NCI-H2196 (cell line): ENCODE measurements around the gene DEPDC1.
"Not testable (repeated sequence)": the region's sequence is repeated elsewhere in the genome, so short reads cannot be mapped to it uniquely, and the experiment has no call there.

ENCODE experiments used
- DNase-seq: peaks from one replicate; lab custom pipeline; 2025; ENCODE audit not compliant: unreplicated experiment; lab: John Stamatoyannopoulos, UW

Gene DEPDC1, protein sequence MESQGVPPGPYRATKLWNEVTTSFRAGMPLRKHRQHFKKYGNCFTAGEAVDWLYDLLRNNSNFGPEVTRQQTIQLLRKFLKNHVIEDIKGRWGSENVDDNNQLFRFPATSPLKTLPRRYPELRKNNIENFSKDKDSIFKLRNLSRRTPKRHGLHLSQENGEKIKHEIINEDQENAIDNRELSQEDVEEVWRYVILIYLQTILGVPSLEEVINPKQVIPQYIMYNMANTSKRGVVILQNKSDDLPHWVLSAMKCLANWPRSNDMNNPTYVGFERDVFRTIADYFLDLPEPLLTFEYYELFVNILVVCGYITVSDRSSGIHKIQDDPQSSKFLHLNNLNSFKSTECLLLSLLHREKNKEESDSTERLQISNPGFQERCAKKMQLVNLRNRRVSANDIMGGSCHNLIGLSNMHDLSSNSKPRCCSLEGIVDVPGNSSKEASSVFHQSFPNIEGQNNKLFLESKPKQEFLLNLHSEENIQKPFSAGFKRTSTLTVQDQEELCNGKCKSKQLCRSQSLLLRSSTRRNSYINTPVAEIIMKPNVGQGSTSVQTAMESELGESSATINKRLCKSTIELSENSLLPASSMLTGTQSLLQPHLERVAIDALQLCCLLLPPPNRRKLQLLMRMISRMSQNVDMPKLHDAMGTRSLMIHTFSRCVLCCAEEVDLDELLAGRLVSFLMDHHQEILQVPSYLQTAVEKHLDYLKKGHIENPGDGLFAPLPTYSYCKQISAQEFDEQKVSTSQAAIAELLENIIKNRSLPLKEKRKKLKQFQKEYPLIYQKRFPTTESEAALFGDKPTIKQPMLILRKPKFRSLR

GRCh38 chr1:68496680-68497357 is at the start of gene DEPDC1:
DEPDC1 (minus strand) TSS chr1:68497082; CDS start chr1:68496999, 83 bp downstream.
- DNase-seq: peak; percentile 93

- no peak for DNase-seq
Measured at GRCh38 chr1:68544651-68545050, 47.8 kb upstream of the DEPDC1 start.

GRCh38 chr1:68542586-68542985 is 45.7 kb upstream of the DEPDC1 start:
- no peak for DNase-seq

DNA sequence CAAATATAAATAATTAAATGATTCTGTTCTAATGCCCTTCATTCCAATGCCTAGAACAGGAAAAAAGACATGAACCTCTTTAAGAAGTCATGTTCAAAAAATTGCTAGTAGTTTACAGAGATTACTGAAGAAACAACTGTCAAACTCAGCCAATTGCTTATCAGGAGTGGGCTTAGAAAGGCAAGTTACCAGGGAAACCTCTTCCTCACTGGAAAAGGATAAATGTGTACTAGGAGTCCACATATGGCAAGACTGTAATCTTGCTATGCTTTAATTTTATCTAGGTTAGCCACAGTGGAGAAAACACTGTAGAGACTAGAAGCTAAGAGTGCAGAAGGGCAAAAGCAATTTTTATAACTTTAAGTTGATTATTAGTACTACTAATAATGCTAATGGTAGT is 42.1 kb upstream of the DEPDC1 start:
- no peak for DNase-seq

- DNase-seq: no peak
Measured at GRCh38 chr1:68528243-68528642, 31.4 kb upstream of the DEPDC1 start.

- DNase-seq: no peak
Measured at GRCh38 chr1:68525781-68526180, 28.9 kb upstream of the DEPDC1 start.

- DNase-seq: no peak
Measured at GRCh38 chr1:68521286-68521685, 24.4 kb upstream of the DEPDC1 start.

GRCh38 chr1:68516066-68516465 is 19.2 kb upstream of the DEPDC1 start:
- DNase-seq: no peak

GRCh38 chr1:68511254-68511653 is 14.4 kb upstream of the DEPDC1 start:
- no peak for DNase-seq

DNA sequence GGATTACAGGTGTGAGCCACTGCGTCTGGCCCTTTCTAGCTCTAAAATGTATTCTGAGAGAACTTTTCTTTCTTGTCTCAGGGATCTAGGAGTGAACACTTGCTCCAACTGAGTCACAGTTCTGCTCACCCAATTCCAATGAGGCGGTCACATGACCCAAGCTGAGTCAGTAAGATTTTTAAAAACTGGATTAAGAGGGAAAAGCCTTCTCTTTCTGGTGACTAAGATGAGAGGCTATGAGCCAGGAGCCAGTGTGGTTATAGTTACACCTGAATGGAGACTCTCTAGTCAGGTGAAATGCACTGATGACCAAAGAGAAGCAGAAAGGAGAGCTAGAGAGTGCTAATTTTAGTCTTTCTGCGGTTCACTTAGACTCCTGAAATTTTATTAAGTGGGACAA is 9.5 kb upstream of the DEPDC1 start:
- DNase-seq: no peak

DNA sequence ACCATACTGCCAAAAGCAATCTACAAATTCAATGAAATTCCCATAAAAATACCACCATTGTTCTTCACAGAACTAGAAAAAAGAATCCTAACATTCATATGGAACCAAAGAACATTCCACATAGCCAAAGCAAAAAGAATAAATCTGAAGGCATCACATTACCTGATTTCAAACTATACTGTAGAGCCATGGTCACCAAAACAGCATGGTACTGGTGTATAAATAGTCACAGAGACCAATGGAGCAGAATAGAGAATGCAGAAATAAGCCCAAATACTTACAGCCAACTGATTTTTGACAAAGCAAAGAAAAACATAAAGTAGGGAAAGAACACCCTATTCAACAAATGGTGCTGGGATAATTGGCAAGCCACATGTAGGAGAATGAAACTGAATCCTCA is 6.2 kb upstream of the DEPDC1 start:
- DNase-seq: no peak

DNA sequence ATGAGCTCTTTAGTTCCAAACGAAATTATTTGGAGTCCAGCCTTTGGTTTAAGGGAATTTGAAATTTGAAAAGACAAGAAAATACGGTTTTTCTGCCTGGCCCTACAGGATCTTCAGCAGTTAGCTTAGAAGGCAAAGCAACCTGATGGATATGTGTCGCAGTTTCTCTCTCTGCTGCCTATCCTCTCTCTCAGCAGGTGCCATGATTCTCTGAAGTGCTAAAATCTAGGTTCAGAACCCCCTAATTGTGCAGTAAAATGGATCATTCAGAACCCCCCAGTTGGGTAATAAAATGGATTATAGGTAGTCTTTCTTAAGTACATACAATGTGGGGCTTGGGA is 446 bp upstream of the DEPDC1 start:
- no peak for DNase-seq

DNA sequence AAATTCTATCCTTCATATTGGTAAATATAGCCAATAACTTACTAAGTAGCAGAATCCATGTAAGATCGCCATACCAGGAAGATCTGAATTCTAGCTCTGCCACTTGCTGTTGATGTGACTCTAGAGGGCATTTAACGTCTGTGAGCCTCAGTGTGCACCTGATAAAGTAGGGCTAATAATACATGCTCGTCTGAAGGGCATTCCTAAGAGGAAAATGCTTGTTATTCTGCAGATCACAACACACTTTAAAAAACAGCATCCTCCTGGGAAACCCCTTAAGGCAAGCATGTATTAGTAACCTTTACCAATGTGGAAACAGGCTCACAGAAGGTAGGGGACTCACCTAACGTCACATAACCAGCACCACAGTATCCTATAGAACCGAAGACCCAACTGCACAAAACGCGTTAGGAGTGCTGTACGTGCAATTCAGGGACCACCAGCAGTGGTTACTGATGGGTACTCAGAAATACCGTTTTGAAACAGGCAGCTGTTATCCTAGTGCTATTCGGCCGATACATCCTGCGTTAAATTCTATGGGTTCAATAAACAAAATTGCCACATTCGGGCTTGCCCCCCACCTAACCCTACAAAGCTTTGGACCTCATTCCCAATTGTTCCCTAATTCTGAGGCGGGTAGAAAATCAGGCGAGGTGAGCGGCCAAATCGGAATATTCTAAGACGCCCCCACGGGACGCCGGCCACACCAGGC is 758 bp downstream of the DEPDC1 start:
- DNase-seq: no peak

GRCh38 chr1:68495532-68495931 is 1.4 kb downstream of the DEPDC1 start:
- DNase-seq: no peak

DNA sequence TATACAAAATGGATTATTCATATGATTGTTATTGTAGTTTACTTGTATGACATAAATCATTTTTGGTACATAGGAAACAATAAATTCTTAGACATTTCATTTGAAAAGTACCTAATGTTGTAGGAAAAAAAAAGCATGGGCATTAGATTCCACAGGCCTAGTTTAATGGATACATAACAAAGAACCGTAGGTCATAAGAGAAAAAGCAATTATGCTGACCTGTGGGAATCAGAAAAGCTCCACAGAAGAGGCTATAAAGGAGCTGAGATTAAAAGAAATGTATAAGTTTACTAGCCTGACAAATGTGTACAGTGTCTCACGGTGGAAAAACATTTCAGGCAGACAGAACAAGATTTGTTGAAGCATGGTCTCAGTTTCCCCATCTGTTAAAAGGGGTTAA is 3.7 kb downstream of the DEPDC1 start:
- DNase-seq: no peak

DNA sequence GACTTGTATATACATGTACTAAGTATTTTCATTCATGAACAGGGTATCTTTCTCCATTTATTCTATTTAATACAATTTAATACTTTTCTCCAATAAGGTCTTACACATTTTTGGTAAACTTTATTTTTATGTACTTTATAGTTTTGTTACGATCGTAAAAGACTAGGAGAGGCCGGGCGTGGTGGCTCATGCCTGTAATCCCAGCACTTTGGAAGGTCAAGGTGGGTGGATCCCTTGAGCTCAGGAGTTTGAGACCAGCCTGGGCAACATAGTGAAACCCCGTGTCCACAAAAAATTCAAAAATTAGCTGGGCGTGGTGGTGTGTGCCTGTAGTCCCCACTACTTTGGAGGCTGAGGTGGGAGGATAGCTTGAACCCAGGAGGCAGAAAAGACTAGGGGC is 4.6 kb downstream of the DEPDC1 start:
- DNase-seq: not testable (repeated sequence)

DNA sequence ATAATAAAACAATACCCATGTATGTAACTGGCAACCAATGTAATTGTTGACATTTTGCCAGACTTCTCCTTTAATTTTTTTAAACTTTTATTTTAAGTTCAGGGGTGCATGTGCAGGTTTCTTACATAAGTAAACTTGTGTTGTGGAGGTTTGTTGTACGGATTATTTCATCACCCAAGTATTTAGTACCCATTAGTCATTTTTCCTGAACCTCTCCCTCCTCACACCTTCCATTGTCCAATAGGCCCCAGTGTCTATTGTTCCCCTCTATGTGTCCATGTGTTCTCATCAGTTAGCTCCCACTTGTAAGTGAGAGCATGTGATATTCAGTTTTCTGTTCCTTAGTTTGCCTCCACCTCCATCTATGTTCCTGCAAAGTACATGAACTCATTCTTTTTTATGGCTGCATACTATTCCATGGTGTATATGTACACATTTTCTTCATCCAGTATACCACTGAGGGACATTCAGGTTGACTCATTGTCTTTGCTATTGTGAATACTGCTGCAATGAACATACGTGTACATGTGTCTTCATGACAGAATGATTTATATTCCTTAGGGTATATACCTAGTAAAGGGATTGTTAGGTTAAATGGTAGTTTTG is 6.7 kb downstream of the DEPDC1 start:
- DNase-seq: no peak

DNA sequence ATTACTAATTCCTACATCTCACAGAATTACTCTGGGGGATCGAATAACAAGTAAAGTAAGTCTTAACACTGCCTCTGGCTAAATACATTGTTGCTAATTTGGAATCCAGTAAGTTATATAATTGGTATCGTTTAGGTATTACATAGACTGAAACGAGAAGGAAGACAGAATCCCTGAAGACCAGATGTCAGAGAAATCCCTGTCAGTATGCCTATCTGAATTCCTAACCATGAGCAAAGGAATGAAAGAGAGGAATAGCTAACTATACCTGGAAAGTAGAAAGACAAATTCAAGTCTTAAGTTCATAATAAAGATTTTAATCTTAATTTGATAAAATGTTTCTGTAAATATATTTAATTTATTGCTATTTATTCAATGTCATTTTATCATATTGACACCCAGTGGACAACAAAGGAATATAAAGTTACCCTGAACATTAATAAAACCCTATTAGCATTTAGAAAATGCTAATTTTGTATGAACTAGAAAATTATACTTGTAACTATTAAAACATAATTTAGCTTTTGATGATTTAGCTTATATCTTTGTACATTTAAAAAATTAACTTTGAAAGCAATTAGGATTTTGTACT is 11.4 kb downstream of the DEPDC1 start:
- DNase-seq: no peak

GRCh38 chr1:68484618-68485017 is 12.3 kb downstream of the DEPDC1 start:
- DNase-seq: no peak

DNA sequence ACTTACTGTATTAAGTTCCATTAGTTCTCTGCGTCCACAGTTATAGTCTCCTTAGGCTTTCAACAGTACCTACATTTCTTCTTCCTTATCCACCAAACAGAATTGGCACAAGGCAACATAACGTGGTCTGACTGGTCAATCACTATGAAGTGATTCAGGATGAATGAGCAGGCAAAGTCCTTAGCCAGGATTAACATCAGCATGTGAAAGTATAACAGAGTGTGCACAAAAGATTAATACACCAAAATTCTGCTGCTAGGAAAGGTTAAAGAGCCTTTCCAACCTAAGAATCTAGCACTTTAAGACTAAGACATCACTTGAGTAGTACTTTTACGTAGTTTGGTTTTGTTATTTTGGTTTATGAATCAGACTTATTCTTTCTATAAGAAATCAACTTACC is 15.8 kb downstream of the DEPDC1 start:
- no peak for DNase-seq
